Psoas muscle (tissue), 8 donors: ENCODE data around the gene OTOG. TPM values are rescaled to one million over a fixed set of nuclear protein-coding genes. Genes with fewer than 3 reads are reported as not detected.

ENCODE experiments used
- ATAC-seq, 4 donors: fragments of 200-7000 bp; cut with Tn5 transposase; one replicate each; pipeline ENCODE4 v1.9.1; 2020; ENCODE audit warnings: moderate library complexity in 3 of 4, mild to moderate bottlenecking in 2 of 4
- DNase-seq, 2 donors: peaks; one replicate each; pipeline ENCODE4 v3.0.0-alpha.2; 2020
- H3K27ac ChIP-seq: fragments of 200-600 bp; one replicate; pipeline ENCODE4 v1.8.0; 2022
- H3K27me3 ChIP-seq, 3 donors: fragments of 200-600 bp in 1 of 3; one replicate each; pipeline versions ENCODE4 v1.6.1 to v1.8.0; 2013 to 2022; ENCODE audit warnings: low read length in 2 of 3, mild to moderate bottlenecking in 2 of 3, moderate library complexity in 1 of 3; ENCODE audit not compliant: insufficient read depth in 3 of 3
- H3K36me3 ChIP-seq, 2 donors: fragments of 200-600 bp in 1 of 2; one replicate each; pipeline versions ENCODE4 v1.6.1 to v1.8.0; 2013 to 2022; ENCODE audit warnings: low read depth in 1 of 2, mild to moderate bottlenecking in 1 of 2, moderate library complexity in 1 of 2; ENCODE audit not compliant: insufficient read depth in 1 of 2
- H3K4me1 ChIP-seq: fragments of 200-600 bp; one replicate; pipeline ENCODE4 v1.8.0; 2022
- H3K4me3 ChIP-seq: fragments of 200-600 bp; one replicate; pipeline ENCODE4 v1.8.0; 2022; ENCODE audit warnings: mild to moderate bottlenecking
- H3K9me3 ChIP-seq: fragments of 200-600 bp; one replicate; pipeline ENCODE4 v1.8.0; 2022
- WGBS, 3 donors: extraction: QIAGEN DNeasy Blood & Tissue Kit; methylation state at CpG; one replicate each; pipeline versions ENCODE4 v1.1.6 to v1.1.7; 2013; 5-methylcytosine and 5-hydroxymethylcytosine counted together
- intact Hi-C, 2 donors: fragments of 100-400 bp; cut with DNase I; formaldehyde crosslinking; loops; one replicate each; pipeline versions ENCODE4 v1.11.0 to v1.14.2; 2022
- polyA plus RNA-seq, 3 donors: library from polyadenylated mRNA; stranded (reverse); fragments of 200-250 nt; gene quantifications; one replicate each; pipeline ENCODE4 v1.2.3, GENCODE V29; 2013
- total RNA-seq, 4 donors: library from RNA; stranded (reverse); fragmentation: NEBNext Ultra II Directional in 2 of 4; extraction: Animal tissue kit (Norgen Biotek cat#: 25700) in 2 of 4; gene quantifications; one replicate each; pipeline versions ENCODE4 v1.2.1 to v1.2.4, GENCODE V29; 2021 to 2023
- TF ChIP-seq, protein P1 (sequence below): fragments of 200-600 bp; IDR thresholded peaks from one replicate; pipeline ENCODE4 v1.8.0; 2022; ENCODE audit warnings: antibody characterized with exemption
- donor health status: healthy with polysubstance abuse.
- donor health status: DM: no; HTN: no; CAD: no; lungs with moderate emphysema.
- donor health status: Bipolar disorder and iron deficiency.
- donor health status: healthy.
- donor health status: DM: yes; HTN: yes; CAD: no.
- donor health status: DM: no; HTN: no; CAD: no.
- donor health status: DM: no; HTN: no; CAD: no.
- donor health status: DM: yes; HTN: yes; CAD: no.

OTOG gene
- total and polyA plus RNA-seq, 7 donors, result not detected

DNA sequence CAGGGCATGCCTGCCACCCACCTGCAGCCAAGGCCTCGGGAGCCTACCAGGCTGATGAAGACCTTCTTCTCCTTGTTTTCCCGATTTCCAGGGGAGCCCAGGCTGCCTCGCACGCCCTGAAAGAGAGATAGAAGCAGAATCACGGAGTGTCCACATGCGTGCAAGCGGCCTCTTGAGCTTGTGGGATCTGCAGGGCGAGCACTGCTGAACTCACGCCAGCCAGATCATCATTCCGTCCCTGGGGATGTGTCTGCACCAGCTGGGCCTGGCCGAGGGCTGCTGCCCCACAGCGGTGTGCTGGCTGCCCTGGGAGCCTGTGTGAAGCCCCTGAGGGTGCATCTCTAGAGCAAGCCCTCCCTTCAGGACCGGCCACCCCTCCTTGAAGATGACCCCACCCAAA is 20.7 kb upstream of the OTOG start:
- H3K27ac ChIP-seq, result no peak overlapping the region
- 54 to 79% (median 65%) methylated on average over 13 of the region's 13 CpGs for WGBS, 3 donors
- DNase-seq (no peak), ATAC-seq (no peak)
- TF ChIP-seq, protein P1, sequence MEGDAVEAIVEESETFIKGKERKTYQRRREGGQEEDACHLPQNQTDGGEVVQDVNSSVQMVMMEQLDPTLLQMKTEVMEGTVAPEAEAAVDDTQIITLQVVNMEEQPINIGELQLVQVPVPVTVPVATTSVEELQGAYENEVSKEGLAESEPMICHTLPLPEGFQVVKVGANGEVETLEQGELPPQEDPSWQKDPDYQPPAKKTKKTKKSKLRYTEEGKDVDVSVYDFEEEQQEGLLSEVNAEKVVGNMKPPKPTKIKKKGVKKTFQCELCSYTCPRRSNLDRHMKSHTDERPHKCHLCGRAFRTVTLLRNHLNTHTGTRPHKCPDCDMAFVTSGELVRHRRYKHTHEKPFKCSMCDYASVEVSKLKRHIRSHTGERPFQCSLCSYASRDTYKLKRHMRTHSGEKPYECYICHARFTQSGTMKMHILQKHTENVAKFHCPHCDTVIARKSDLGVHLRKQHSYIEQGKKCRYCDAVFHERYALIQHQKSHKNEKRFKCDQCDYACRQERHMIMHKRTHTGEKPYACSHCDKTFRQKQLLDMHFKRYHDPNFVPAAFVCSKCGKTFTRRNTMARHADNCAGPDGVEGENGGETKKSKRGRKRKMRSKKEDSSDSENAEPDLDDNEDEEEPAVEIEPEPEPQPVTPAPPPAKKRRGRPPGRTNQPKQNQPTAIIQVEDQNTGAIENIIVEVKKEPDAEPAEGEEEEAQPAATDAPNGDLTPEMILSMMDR, result no peak
- no peaks in the 10 kb centered on the region for H3K27me3 ChIP-seq
- no peaks in the 10 kb centered on the region for H3K36me3 ChIP-seq
- H3K4me3 ChIP-seq, result no peak overlapping the region
- H3K9me3 ChIP-seq, result no peaks in the 10 kb centered on the region
- intact Hi-C loops, result no loop called here
- H3K4me1 ChIP-seq, result peaks cover 3% of the 10 kb centered on the region

DNA sequence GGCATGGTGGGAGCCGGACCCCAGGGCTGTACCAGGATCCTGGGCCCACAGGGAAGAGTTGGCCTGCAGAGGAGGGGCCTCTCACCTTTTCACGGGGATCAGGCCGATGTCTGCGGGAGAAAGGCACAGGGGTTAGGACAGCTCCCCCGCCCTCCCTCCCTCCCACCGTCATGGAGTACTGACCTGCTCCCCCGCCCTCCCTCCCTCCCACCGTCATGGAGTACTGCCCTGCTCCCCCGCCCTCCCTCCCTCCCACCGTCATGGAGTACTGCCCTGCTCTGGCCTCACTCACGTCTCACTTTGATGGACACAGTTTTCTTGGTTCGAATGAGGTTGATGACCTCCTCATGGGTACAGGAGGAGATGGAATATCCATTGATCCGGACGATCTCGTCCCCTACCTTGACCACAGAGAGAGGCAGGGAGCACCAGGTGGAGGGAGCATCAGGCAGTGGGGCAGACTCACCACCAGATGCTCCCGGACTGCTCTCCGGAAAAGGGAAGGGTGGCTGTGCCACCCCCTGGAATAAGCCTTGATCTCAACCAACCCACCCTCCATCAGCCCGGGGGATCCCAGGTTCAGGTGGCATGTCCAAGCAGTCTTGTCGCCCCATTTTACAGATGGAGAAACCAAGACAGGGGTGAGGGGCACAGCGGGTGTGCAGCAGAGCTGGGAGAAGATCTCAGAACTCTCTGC is 20.0 kb upstream of the OTOG start:
- Histone ChIP-seq H3K4me3 (no peak overlapping the region), H3K36me3 (no peaks in the 10 kb centered on the region), H3K27me3 (no peaks in the 10 kb centered on the region), H3K9me3 (no peaks in the 10 kb centered on the region), H3K27ac (no peak overlapping the region), H3K4me1 (peaks cover 3% of the 10 kb centered on the region)
- DNase-seq (no peak), ATAC-seq (no peak)
- intact Hi-C loops, result no loop called here
- TF ChIP-seq, protein P1, result no peak
- WGBS, 3 donors, result 86 to 95% (median 87%) methylated on average over 15 to 20 of the region's 20 CpGs

DNA sequence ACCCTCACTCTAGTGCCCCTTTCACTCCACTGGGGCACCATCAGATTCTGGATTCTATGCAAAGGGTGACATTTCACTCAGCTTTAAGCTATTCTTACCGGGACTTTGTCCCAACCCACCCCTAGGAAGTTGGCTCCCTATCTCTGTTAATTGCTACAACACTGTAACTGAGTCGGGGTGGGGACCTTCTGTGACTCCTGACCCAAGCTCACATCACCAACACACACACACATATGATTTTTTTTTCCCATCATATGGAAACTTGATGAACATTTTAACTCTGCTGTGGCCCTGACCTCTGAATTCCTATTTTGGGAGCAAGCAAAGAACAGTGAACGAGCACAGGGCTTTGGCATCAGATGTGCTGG is 19.4 kb upstream of the OTOG start:
- intact Hi-C loops, result no loop called here

DNA sequence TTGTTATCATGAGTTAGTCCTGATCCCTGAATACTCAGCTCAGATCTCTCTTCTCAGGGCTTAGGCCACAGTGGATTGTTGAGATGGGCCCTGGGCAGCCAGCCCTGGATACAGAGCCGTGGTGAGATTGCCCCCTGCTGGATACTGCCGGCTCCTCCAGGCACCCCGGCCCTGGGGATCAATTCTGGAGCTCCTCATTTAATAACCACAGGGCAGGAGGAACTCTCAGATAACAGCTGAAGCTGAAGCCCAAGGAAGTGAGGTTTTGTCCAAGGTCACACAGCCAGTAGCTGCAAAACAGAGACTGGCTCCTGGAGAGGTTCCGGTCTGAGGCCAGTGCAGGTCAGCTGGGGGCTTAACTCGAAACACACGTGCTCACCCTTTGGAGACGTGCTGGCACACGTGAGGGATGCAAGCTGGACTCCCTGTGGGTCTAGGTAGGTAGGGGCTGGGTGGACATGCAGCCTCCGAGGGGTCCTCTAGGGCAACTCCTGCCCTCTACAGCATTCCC is 18.8 kb upstream of the OTOG start:
- H3K4me1 ChIP-seq, result peaks cover 3% of the 10 kb centered on the region
- H3K9me3 ChIP-seq, result no peaks in the 10 kb centered on the region
- no peaks in the 10 kb centered on the region for H3K27me3 ChIP-seq
- ATAC-seq (peak; percentile 82 to 93 (median 86)), DNase-seq (peak; percentile 48 to 71)
- H3K27ac ChIP-seq, result no peak overlapping the region
- intact Hi-C loops, result no loop called here
- H3K36me3 ChIP-seq, result no peaks in the 10 kb centered on the region
- WGBS, 3 donors, result 32 to 51% (median 38%) methylated on average over 9 of the region's 9 CpGs
- TF ChIP-seq, protein P1, result peak; percentile 68
- no peak overlapping the region for H3K4me3 ChIP-seq

More for the DNA sequence above, 19.4 kb upstream of the OTOG start:
- DNase-seq (no peak), ATAC-seq (no peak)
- Histone ChIP-seq H3K27ac (no peak overlapping the region), H3K9me3 (no peaks in the 10 kb centered on the region), H3K36me3 (no peaks in the 10 kb centered on the region), H3K4me3 (no peak overlapping the region), H3K4me1 (peaks cover 3% of the 10 kb centered on the region), H3K27me3 (no peaks in the 10 kb centered on the region)
- WGBS, 3 donors, result 55 to 69% (median 68%) methylated on average over 3 of the region's 3 CpGs
- TF ChIP-seq, protein P1, result no peak
